NB4 (cell line): Measurements from ENCODE around the gene PDE11A.

ENCODE experiments used
- CTCF ChIP-seq: IDR thresholded peaks from one replicate; pipeline ENCODE4 v1.5.1; 2012; ENCODE audit warnings: low read depth, low read length
- MAX ChIP-seq: IDR thresholded peaks from 2 replicates; pipeline ENCODE4 v1.6.1; 2011; ENCODE audit warnings: low read depth, low read length
- POLR2A ChIP-seq: IDR thresholded peaks from 2 replicates; pipeline ENCODE4 v1.6.1; 2011; ENCODE audit warnings: mild to moderate bottlenecking; ENCODE audit not compliant: insufficient read length; ENCODE audit errors: extremely low read depth

- no peak for TF ChIP-seq CTCF
- TF ChIP-seq POLR2A: no peak
- no peak for TF ChIP-seq MAX
Observed at GRCh38 chr2:177616731-177617130, 455.8 kb downstream of the PDE11A start.
